Adrenal gland (tissue), 5 donors: ENCODE results near the gene MYO18B.

Source experiments
- POLR2A ChIP-seq, 2 donors: fragments of 450-650 bp; IDR thresholded peaks; one replicate each; pipeline ENCODE4 v1.6.1; 2017; ENCODE audit warnings: antibody characterized with exemption in 2 of 2, mild to moderate bottlenecking in 2 of 2, moderate library complexity in 1 of 2
- TF ChIP-seq, protein P1 (sequence below), 6 experiments: fragments of 450-650 bp in 4 of 6; fragments of 200-600 bp in 2 of 6; sonication (generic) in 1 of 6; IDR thresholded peaks; 1 replicate in 5 of 6; 2 replicates in 1 of 6; pipeline versions ENCODE4 v1.5.1 to v1.8.0; 2016 to 2021; ENCODE audit warnings: antibody characterized with exemption in 6 of 6, mild to moderate bottlenecking in 2 of 6, moderate library complexity in 1 of 6
- donor health status: DM: no; HTN: no; CAD: no.

DNA sequence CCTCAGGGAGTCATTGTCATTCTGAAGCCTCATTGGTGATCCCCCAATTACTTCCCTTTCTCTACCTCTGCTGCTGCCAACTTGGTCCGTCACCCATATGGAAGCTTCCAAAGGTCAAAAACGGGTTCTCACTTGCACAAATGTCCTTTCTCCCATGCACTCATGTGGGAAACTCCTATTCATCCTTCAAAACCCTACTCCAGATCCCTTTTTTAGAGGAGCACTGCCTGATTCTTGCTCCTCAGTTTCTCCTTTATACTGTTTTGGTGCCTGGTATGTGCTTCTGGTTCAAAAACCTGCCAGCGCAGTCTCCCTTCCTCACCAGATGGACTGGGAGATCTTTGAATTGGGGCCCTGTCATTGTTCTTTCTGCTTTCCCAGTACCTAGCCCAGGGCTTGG, 41.9 kb downstream of the MYO18B start:
- TF ChIP-seq POLR2A (IDR thresholded peaks at IDR 0.05), result no peak
- TF ChIP-seq, protein P1, sequence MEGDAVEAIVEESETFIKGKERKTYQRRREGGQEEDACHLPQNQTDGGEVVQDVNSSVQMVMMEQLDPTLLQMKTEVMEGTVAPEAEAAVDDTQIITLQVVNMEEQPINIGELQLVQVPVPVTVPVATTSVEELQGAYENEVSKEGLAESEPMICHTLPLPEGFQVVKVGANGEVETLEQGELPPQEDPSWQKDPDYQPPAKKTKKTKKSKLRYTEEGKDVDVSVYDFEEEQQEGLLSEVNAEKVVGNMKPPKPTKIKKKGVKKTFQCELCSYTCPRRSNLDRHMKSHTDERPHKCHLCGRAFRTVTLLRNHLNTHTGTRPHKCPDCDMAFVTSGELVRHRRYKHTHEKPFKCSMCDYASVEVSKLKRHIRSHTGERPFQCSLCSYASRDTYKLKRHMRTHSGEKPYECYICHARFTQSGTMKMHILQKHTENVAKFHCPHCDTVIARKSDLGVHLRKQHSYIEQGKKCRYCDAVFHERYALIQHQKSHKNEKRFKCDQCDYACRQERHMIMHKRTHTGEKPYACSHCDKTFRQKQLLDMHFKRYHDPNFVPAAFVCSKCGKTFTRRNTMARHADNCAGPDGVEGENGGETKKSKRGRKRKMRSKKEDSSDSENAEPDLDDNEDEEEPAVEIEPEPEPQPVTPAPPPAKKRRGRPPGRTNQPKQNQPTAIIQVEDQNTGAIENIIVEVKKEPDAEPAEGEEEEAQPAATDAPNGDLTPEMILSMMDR (IDR thresholded peaks at IDR 0.05), result no peak
